Measurements from ENCODE around the gene DACH1.

DACH1 gene

GRCh38 chr13:71808708-71809107, 58.3 kb downstream of the DACH1 start:
- Histone ChIP-seq H3K4me3 (ENCODE audit: low read length in 2 of 2) (no peak overlapping the region), H3K36me3 (ENCODE audit: control insufficient read depth in 2 of 2, insufficient read depth in 2 of 2, low read length in 2 of 2) (no peaks in the 10 kb centered on the region), H3K4me1 (ENCODE audit: control insufficient read depth in 2 of 2, insufficient read depth in 2 of 2, low read length in 2 of 2) (no peaks in the 10 kb centered on the region), H3K9me3 (ENCODE audit: control insufficient read depth in 2 of 2, low read length in 2 of 2) (no peaks in the 10 kb centered on the region), H3K27ac (ENCODE audit: low read depth in 2 of 2, low read length in 2 of 2) (no peak overlapping the region), H3K9ac (ENCODE audit: low read depth in 1 of 2, low read length in 2 of 2) (no peak overlapping the region), H3K27me3 (ENCODE audit: control insufficient read depth in 2 of 2, insufficient read depth in 2 of 2, low read length in 2 of 2) (no peaks in the 10 kb centered on the region)

GRCh38 chr13:71806886-71807285, 60.1 kb downstream of the DACH1 start:
- H3K27ac ChIP-seq (ENCODE audit: low read depth in 2 of 2, low read length in 2 of 2), result no peak overlapping the region
- no peak overlapping the region for H3K9ac ChIP-seq (ENCODE audit: low read depth in 1 of 2, low read length in 2 of 2)

DNA sequence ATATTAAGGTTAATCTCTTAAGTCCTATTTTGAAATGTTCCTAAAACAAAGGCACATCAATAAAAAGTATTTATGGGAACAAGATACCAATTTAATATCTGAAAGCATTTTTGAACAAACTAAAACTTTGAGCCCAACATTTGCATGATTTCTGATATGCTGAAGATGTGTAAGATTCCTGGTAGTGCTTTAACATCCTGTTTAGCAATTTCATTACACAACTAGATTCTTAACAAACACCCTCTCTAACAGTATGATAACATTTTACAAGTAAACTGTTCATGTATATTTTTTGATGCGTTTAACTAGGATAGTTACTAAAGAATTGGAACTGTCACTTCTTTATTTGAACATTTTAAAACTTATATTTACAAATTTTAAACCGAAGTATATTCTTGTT, 63.9 kb downstream of the DACH1 start:
- Histone ChIP-seq H3K4me1 (ENCODE audit: control insufficient read depth in 2 of 2, insufficient read depth in 2 of 2, low read length in 2 of 2) (peaks cover 0 to 4% of the 10 kb centered on the region in 2 donors), H3K9ac (ENCODE audit: low read depth in 1 of 2, low read length in 2 of 2) (no peak overlapping the region), H3K27ac (ENCODE audit: low read depth in 2 of 2, low read length in 2 of 2) (no peak overlapping the region), H3K4me3 (ENCODE audit: low read length in 2 of 2) (no peak overlapping the region), H3K9me3 (ENCODE audit: control insufficient read depth in 2 of 2, low read length in 2 of 2) (no peaks in the 10 kb centered on the region), H3K27me3 (ENCODE audit: control insufficient read depth in 2 of 2, insufficient read depth in 2 of 2, low read length in 2 of 2) (no peaks in the 10 kb centered on the region), H3K36me3 (ENCODE audit: control insufficient read depth in 2 of 2, insufficient read depth in 2 of 2, low read length in 2 of 2) (no peaks in the 10 kb centered on the region)

More at GRCh38 chr13:71806886-71807285, 60.1 kb downstream of the DACH1 start:
- Histone ChIP-seq H3K4me3 (ENCODE audit: low read length in 2 of 2) (no peak overlapping the region), H3K27me3 (ENCODE audit: control insufficient read depth in 2 of 2, insufficient read depth in 2 of 2, low read length in 2 of 2) (no peaks in the 10 kb centered on the region), H3K4me1 (ENCODE audit: control insufficient read depth in 2 of 2, insufficient read depth in 2 of 2, low read length in 2 of 2) (no peaks in the 10 kb centered on the region), H3K36me3 (ENCODE audit: control insufficient read depth in 2 of 2, insufficient read depth in 2 of 2, low read length in 2 of 2) (no peaks in the 10 kb centered on the region), H3K9me3 (ENCODE audit: control insufficient read depth in 2 of 2, low read length in 2 of 2) (no peaks in the 10 kb centered on the region)

- Histone ChIP-seq H3K4me1 (ENCODE audit: control insufficient read depth in 2 of 2, insufficient read depth in 2 of 2, low read length in 2 of 2) (peaks cover 0 to 4% of the 10 kb centered on the region in 2 donors), H3K4me3 (ENCODE audit: low read length in 2 of 2) (no peak overlapping the region), H3K9ac (ENCODE audit: low read depth in 1 of 2, low read length in 2 of 2) (no peak overlapping the region), H3K9me3 (ENCODE audit: control insufficient read depth in 2 of 2, low read length in 2 of 2) (no peaks in the 10 kb centered on the region), H3K27me3 (ENCODE audit: control insufficient read depth in 2 of 2, insufficient read depth in 2 of 2, low read length in 2 of 2) (no peaks in the 10 kb centered on the region), H3K36me3 (ENCODE audit: control insufficient read depth in 2 of 2, insufficient read depth in 2 of 2, low read length in 2 of 2) (no peaks in the 10 kb centered on the region), H3K27ac (ENCODE audit: low read depth in 2 of 2, low read length in 2 of 2) (no peak overlapping the region)
Measured at GRCh38 chr13:71801781-71802180, 65.2 kb downstream of the DACH1 start.

GRCh38 chr13:71801165-71801760, 65.7 kb downstream of the DACH1 start:
- H3K27me3 ChIP-seq (ENCODE audit: control insufficient read depth in 2 of 2, insufficient read depth in 2 of 2, low read length in 2 of 2), result no peaks in the 10 kb centered on the region
- H3K27ac ChIP-seq (ENCODE audit: low read depth in 2 of 2, low read length in 2 of 2), result no peak overlapping the region
- no peak overlapping the region for H3K9ac ChIP-seq (ENCODE audit: low read depth in 1 of 2, low read length in 2 of 2)
- no peak overlapping the region for H3K4me3 ChIP-seq (ENCODE audit: low read length in 2 of 2)
- peaks cover 0 to 4% of the 10 kb centered on the region in 2 donors for H3K4me1 ChIP-seq (ENCODE audit: control insufficient read depth in 2 of 2, insufficient read depth in 2 of 2, low read length in 2 of 2)
- no peaks in the 10 kb centered on the region for H3K36me3 ChIP-seq (ENCODE audit: control insufficient read depth in 2 of 2, insufficient read depth in 2 of 2, low read length in 2 of 2)
- no peaks in the 10 kb centered on the region for H3K9me3 ChIP-seq (ENCODE audit: control insufficient read depth in 2 of 2, low read length in 2 of 2)

DNA sequence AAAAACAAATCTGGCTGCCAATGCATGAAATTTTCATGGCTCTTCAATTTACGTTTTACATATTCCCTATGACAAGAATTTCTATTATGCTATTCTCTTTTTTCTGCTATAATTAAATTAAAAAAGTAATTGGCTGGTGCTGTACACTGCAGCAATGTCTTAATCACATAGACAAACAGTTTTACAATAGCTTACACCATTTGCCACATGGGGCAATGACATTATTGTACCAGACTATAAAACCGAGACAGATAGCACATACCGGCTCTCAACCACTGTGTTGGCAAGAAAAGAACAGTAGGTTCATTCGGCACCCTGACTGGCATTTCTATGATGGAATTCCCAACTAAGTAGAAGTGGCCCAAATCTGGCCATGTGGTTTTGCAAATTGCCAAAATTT, 67.7 kb downstream of the DACH1 start:
- Histone ChIP-seq H3K4me3 (ENCODE audit: low read length in 2 of 2) (no peak overlapping the region), H3K27me3 (ENCODE audit: control insufficient read depth in 2 of 2, insufficient read depth in 2 of 2, low read length in 2 of 2) (no peaks in the 10 kb centered on the region), H3K36me3 (ENCODE audit: control insufficient read depth in 2 of 2, insufficient read depth in 2 of 2, low read length in 2 of 2) (no peaks in the 10 kb centered on the region), H3K9me3 (ENCODE audit: control insufficient read depth in 2 of 2, low read length in 2 of 2) (no peaks in the 10 kb centered on the region), H3K9ac (ENCODE audit: low read depth in 1 of 2, low read length in 2 of 2) (no peak overlapping the region), H3K4me1 (ENCODE audit: control insufficient read depth in 2 of 2, insufficient read depth in 2 of 2, low read length in 2 of 2) (peaks cover 0 to 4% of the 10 kb centered on the region in 2 donors), H3K27ac (ENCODE audit: low read depth in 2 of 2, low read length in 2 of 2) (no peak overlapping the region)

DNA sequence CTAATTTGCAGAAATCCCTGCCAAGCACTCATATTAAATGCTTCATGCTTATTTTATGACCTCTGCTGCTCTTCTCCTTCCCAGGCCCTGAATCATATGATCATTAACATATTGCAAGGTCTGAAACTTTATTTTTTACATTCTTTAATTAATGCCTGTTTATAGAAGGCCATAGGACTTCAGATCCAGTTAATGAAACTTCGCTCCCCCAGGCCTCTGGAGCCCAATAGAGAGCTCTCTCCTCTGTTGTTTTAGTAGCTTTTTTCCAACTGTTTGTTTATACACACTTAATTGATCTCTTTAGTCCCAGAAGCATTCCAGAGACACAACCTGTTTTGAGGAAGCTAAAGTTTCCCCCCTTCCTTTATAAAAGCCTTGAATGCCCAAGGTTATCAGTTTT, 68.3 kb downstream of the DACH1 start:
- Histone ChIP-seq H3K9me3 (ENCODE audit: control insufficient read depth in 2 of 2, low read length in 2 of 2) (no peaks in the 10 kb centered on the region), H3K4me1 (ENCODE audit: control insufficient read depth in 2 of 2, insufficient read depth in 2 of 2, low read length in 2 of 2) (peaks cover 0 to 4% of the 10 kb centered on the region in 2 donors), H3K9ac (ENCODE audit: low read depth in 1 of 2, low read length in 2 of 2) (no peak overlapping the region), H3K27ac (ENCODE audit: low read depth in 2 of 2, low read length in 2 of 2) (no peak overlapping the region), H3K36me3 (ENCODE audit: control insufficient read depth in 2 of 2, insufficient read depth in 2 of 2, low read length in 2 of 2) (no peaks in the 10 kb centered on the region), H3K4me3 (ENCODE audit: low read length in 2 of 2) (no peak overlapping the region), H3K27me3 (ENCODE audit: control insufficient read depth in 2 of 2, insufficient read depth in 2 of 2, low read length in 2 of 2) (no peaks in the 10 kb centered on the region)

GRCh38 chr13:71797517-71797916, 69.5 kb downstream of the DACH1 start:
- H3K36me3 ChIP-seq (ENCODE audit: control insufficient read depth in 2 of 2, insufficient read depth in 2 of 2, low read length in 2 of 2), result no peaks in the 10 kb centered on the region
- H3K27ac ChIP-seq (ENCODE audit: low read depth in 2 of 2, low read length in 2 of 2), result no peak overlapping the region
- H3K27me3 ChIP-seq (ENCODE audit: control insufficient read depth in 2 of 2, insufficient read depth in 2 of 2, low read length in 2 of 2), result no peaks in the 10 kb centered on the region
- H3K9me3 ChIP-seq (ENCODE audit: control insufficient read depth in 2 of 2, low read length in 2 of 2), result no peaks in the 10 kb centered on the region
- no peak overlapping the region for H3K4me3 ChIP-seq (ENCODE audit: low read length in 2 of 2)
- no peak overlapping the region for H3K9ac ChIP-seq (ENCODE audit: low read depth in 1 of 2, low read length in 2 of 2)
- peaks cover 0 to 4% of the 10 kb centered on the region in 2 donors for H3K4me1 ChIP-seq (ENCODE audit: control insufficient read depth in 2 of 2, insufficient read depth in 2 of 2, low read length in 2 of 2)

DNA sequence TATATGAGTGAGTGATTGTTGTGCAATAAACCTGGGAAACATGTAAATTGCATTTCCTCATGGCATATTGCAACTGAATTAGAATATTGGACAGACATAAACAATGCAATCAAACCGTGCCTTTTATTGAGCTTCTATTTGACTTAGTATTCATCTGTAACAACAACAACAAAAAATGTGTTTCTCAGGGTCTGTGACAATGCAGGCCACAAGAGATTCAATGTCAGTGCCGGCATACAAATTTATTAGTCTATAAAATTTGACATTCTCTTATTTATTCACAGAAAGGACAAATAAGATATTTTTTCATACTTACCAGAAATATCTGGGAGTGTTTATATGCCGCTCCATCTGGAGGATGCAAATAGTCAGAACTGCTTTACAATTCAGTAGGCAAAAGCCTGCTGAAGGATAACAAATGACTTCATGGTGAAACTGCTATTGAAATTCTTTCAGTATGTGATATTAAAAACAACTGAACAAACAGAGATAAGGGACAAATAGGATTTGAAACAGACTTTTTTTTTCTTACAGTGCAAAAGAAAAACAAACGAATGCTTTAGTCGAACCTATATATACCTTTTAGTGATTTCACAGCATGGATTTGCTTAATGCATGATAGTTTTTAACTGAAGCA, 77.2 kb downstream of the DACH1 start:
- H3K9ac ChIP-seq (ENCODE audit: low read depth in 1 of 2, low read length in 2 of 2), result no peak overlapping the region
- no peak overlapping the region for H3K4me3 ChIP-seq (ENCODE audit: low read length in 2 of 2)
- H3K4me1 ChIP-seq (ENCODE audit: control insufficient read depth in 2 of 2, insufficient read depth in 2 of 2, low read length in 2 of 2), result no peaks in the 10 kb centered on the region
- no peaks in the 10 kb centered on the region for H3K9me3 ChIP-seq (ENCODE audit: control insufficient read depth in 2 of 2, low read length in 2 of 2)
- no peaks in the 10 kb centered on the region for H3K36me3 ChIP-seq (ENCODE audit: control insufficient read depth in 2 of 2, insufficient read depth in 2 of 2, low read length in 2 of 2)
- H3K27ac ChIP-seq (ENCODE audit: low read depth in 2 of 2, low read length in 2 of 2), result no peak overlapping the region
- no peaks in the 10 kb centered on the region for H3K27me3 ChIP-seq (ENCODE audit: control insufficient read depth in 2 of 2, insufficient read depth in 2 of 2, low read length in 2 of 2)

DNA sequence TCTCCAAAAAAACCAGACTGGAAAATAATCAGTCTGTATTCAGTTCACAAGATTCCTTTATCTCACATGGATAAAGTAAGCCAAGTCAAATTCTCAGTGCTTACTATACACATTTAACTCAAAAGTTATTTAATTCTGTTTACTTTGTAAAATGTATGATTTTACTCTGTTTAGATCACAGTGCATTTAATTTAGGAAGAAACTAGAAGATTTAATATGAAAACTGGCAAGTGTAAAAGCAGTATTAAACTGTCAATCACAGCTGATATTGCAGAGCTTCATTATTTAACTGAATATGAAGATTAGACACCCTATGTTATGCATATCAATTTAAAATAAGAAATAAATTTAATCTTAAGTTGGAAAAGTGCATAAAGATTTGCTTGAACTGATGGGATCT, 78.0 kb downstream of the DACH1 start:
- H3K4me1 ChIP-seq (ENCODE audit: control insufficient read depth in 2 of 2, insufficient read depth in 2 of 2, low read length in 2 of 2), result no peaks in the 10 kb centered on the region
- no peaks in the 10 kb centered on the region for H3K27me3 ChIP-seq (ENCODE audit: control insufficient read depth in 2 of 2, insufficient read depth in 2 of 2, low read length in 2 of 2)
- H3K27ac ChIP-seq (ENCODE audit: low read depth in 2 of 2, low read length in 2 of 2), result no peak overlapping the region
- H3K4me3 ChIP-seq (ENCODE audit: low read length in 2 of 2), result no peak overlapping the region
- no peaks in the 10 kb centered on the region for H3K36me3 ChIP-seq (ENCODE audit: control insufficient read depth in 2 of 2, insufficient read depth in 2 of 2, low read length in 2 of 2)
- H3K9ac ChIP-seq (ENCODE audit: low read depth in 1 of 2, low read length in 2 of 2), result no peak overlapping the region
- H3K9me3 ChIP-seq (ENCODE audit: control insufficient read depth in 2 of 2, low read length in 2 of 2), result no peaks in the 10 kb centered on the region
